Peyer's patch (tissue), 4 donors: Measurements from ENCODE around the gene KCTD13.

ENCODE experiments used
- CTCF ChIP-seq, 6 experiments: fragments of 450-650 bp in 4 of 6; fragments of 200-600 bp in 2 of 6; sonication (generic) in 1 of 6; IDR thresholded peaks; one replicate each; pipeline ENCODE4 v1.5.1; 2017 to 2019; ENCODE audit warnings: antibody characterized with exemption in 6 of 6, mild to moderate bottlenecking in 3 of 6, moderate library complexity in 1 of 6
- POLR2A ChIP-seq, 2 donors: fragments of 450-650 bp; IDR thresholded peaks; one replicate each; pipeline ENCODE4 v1.5.1; 2017; ENCODE audit warnings: antibody characterized with exemption in 2 of 2, mild to moderate bottlenecking in 2 of 2, moderate library complexity in 2 of 2

- TF ChIP-seq CTCF (IDR thresholded peaks at IDR 0.05) (no peak), POLR2A (IDR thresholded peaks at IDR 0.05) (no peak)
Observed at GRCh38 chr16:29876594-29877249, 49.3 kb downstream of the KCTD13 start.
